ENCODE measurements around the gene IFITM5. TPM values are rescaled to one million over a fixed set of nuclear protein-coding genes. Genes with fewer than 3 reads are reported as not detected.
"Not testable (repeated sequence)": the region's sequence is repeated elsewhere in the genome, so short reads cannot be mapped to it uniquely, and the experiment has no call there.

The IFITM5 gene
- total RNA-seq, 1 experiment from 2014 or later: not detected

- not testable (repeated sequence) for H2BK120ac ChIP-seq (ENCODE audit: low read depth, low read length, poor library complexity, severe bottlenecking); DNase-seq; H3K23ac ChIP-seq (ENCODE audit: insufficient read length, low read depth, low read length); H4K20me1 ChIP-seq (ENCODE audit: control insufficient read depth, insufficient read depth, insufficient read length); H4K91ac ChIP-seq (ENCODE audit: insufficient read length, low read depth, low read length); H2BK20ac ChIP-seq (ENCODE audit: low read depth, low read length, poor library complexity, severe bottlenecking); H3K9me3 Mint-ChIP-seq; H3K79me1 ChIP-seq (ENCODE audit: insufficient read depth, low read depth, low read length, poor library complexity, severe bottlenecking); H3K18ac ChIP-seq (ENCODE audit: insufficient read length, low read depth, low read length); H2BK12ac ChIP-seq (ENCODE audit: insufficient read length, low read depth, low read length); H3K56ac ChIP-seq (ENCODE audit: insufficient read length, low read depth, low read length); H3K9ac ChIP-seq (ENCODE audit: extremely low read depth, insufficient read length, low read length); H3K79me2 ChIP-seq (ENCODE audit: insufficient read depth, low read length); H2AFZ ChIP-seq (ENCODE audit: low read length); H2AK5ac ChIP-seq (ENCODE audit: insufficient read length, low read length); H3T11ph ChIP-seq (ENCODE audit: low read length); H4K8ac ChIP-seq (replicated peaks; ENCODE audit: insufficient read length, low read depth, low read length); H4K5ac ChIP-seq (ENCODE audit: insufficient read length, low read depth, low read length); H3K14ac ChIP-seq (ENCODE audit: insufficient read depth, low read length); H2BK15ac ChIP-seq (ENCODE audit: low read depth, low read length); H2BK5ac ChIP-seq (ENCODE audit: insufficient read length, low read length); H3K27ac ChIP-seq (ENCODE audit: insufficient read length, low read depth, low read length); H3K4ac ChIP-seq (ENCODE audit: low read depth, low read length); H3K9me3 ChIP-seq (ENCODE audit: control insufficient read depth, low read depth, low read length); H3K27me3 Mint-ChIP-seq (ENCODE audit: low read depth); H3K27ac Mint-ChIP-seq; H3K27me3 ChIP-seq (ENCODE audit: insufficient read depth, low read length)
- WGBS (ENCODE audit: extremely low coverage, insufficient read length, low lambda C conversion rate): no CpG with 5 or more reads among the region's 18 CpGs
- Histone ChIP-seq H3K4me1 (ENCODE audit: insufficient read depth, low read length) (peaks cover 21% of the 10 kb centered on the region; the same call in 1 of the 2 replicates), H3K4me2 (ENCODE audit: insufficient read depth, insufficient read length, low read length) (peak overlapping the region; percentile 55), H3K23me2 (ENCODE audit: insufficient read length, low read depth, low read length, poor library complexity, severe bottlenecking) (peaks cover 14% of the 10 kb centered on the region)
- Mint-ChIP-seq H3K4me1 (peaks cover 59 to 77% of the 10 kb centered on the region in 2 experiments), H3K4me3 (peak overlapping the region; percentile 87 to 91), H3K36me3 (ENCODE audit: insufficient read depth in 1 of 3, low read depth in 3 of 3) (peaks cover 1 to 11% (median 7%) of the 10 kb centered on the region in 3 experiments; a peak in 6 of 7 replicates)
Observed at GRCh38 chr11:309979-310572, 10.8 kb upstream of the IFITM5 start.

DNA sequence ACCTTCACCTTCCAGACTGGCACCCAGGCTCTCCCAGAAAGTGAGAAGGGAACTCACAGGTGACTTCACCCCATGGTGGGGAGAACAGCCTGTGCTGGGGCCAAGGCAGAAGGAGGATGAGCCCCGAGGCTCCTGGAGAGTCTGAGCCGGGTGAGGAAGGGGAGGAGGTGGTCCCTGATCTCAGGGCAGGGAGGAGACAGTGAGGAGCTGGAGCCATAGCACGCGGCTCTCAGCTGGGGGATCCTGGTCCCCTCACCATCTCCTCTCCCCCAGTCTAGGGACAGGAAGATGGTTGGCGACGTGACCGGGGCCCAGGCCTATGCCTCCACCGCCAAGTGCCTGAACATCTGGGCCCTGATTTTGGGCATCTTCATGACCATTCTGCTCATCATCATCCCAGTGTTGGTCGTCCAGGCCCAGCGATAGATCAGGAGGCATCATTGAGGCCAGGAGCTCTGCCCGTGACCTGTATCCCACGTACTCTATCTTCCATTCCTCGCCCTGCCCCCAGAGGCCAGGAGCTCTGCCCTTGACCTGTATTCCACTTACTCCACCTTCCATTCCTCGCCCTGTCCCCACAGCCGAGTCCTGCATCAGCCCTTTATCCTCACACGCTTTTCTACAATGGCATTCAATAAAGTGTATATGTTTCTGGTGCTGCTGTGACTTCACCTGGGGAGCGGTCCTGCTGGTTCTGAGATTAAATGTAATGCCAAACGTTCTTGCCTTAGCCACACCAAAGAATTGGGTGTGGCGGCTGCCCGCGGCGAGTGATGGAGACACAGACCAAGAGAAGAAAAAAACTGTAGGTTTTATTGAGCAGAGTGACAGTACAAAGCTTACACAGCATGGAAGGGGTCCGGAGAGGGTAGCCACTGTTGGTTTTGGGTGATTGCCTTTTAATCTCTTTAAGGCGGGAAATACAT is 9.7 kb upstream of the IFITM5 start:
- not testable (repeated sequence) for H3K27me3 ChIP-seq (ENCODE audit: insufficient read depth, low read length); H2AFZ ChIP-seq (ENCODE audit: low read length); H3K18ac ChIP-seq (ENCODE audit: insufficient read length, low read depth, low read length); H3K9me3 ChIP-seq (ENCODE audit: control insufficient read depth, low read depth, low read length); H3K4ac ChIP-seq (ENCODE audit: low read depth, low read length); H3T11ph ChIP-seq (ENCODE audit: low read length); H3K36me3 Mint-ChIP-seq (ENCODE audit: insufficient read depth in 1 of 3, low read depth in 3 of 3); H4K5ac ChIP-seq (ENCODE audit: insufficient read length, low read depth, low read length); H3K79me1 ChIP-seq (ENCODE audit: insufficient read depth, low read depth, low read length, poor library complexity, severe bottlenecking); H3K9ac ChIP-seq (ENCODE audit: extremely low read depth, insufficient read length, low read length); H3K79me2 ChIP-seq (ENCODE audit: insufficient read depth, low read length); H3K27ac ChIP-seq (ENCODE audit: insufficient read length, low read depth, low read length); H2BK12ac ChIP-seq (ENCODE audit: insufficient read length, low read depth, low read length); H2AK5ac ChIP-seq (ENCODE audit: insufficient read length, low read length); H3K27me3 Mint-ChIP-seq (ENCODE audit: low read depth); H3K14ac ChIP-seq (ENCODE audit: insufficient read depth, low read length); H3K56ac ChIP-seq (ENCODE audit: insufficient read length, low read depth, low read length); H2BK120ac ChIP-seq (ENCODE audit: low read depth, low read length, poor library complexity, severe bottlenecking); H4K8ac ChIP-seq (replicated peaks; ENCODE audit: insufficient read length, low read depth, low read length); H4K91ac ChIP-seq (ENCODE audit: insufficient read length, low read depth, low read length); DNase-seq; H3K27ac Mint-ChIP-seq; H3K9me3 Mint-ChIP-seq; H2BK20ac ChIP-seq (ENCODE audit: low read depth, low read length, poor library complexity, severe bottlenecking); H3K23ac ChIP-seq (ENCODE audit: insufficient read length, low read depth, low read length); H2BK15ac ChIP-seq (ENCODE audit: low read depth, low read length); H2BK5ac ChIP-seq (ENCODE audit: insufficient read length, low read length); H4K20me1 ChIP-seq (ENCODE audit: control insufficient read depth, insufficient read depth, insufficient read length)
- Mint-ChIP-seq H3K4me1 (peaks cover 63 to 71% of the 10 kb centered on the region in 2 experiments), H3K4me3 (peak overlapping the region; percentile 87 to 91)
- Histone ChIP-seq H3K4me2 (ENCODE audit: insufficient read depth, insufficient read length, low read length) (peak overlapping the region; percentile 68), H3K4me1 (ENCODE audit: insufficient read depth, low read length) (peaks cover 21% of the 10 kb centered on the region; the same call in 1 of the 2 replicates), H3K23me2 (ENCODE audit: insufficient read length, low read depth, low read length, poor library complexity, severe bottlenecking) (peaks cover 10% of the 10 kb centered on the region)
- no CpG with 5 or more reads among the region's 24 CpGs for WGBS (ENCODE audit: extremely low coverage, insufficient read length, low lambda C conversion rate)
